ENCODE results near the gene TNRC6C. TPM values are rescaled to one million over a fixed set of nuclear protein-coding genes. Genes with fewer than 3 reads are reported as not detected.
A peak's percentile ranks its signal among the peaks of the same experiment; 100 is the strongest.

The TNRC6C gene
- total and polyA plus RNA-seq, 8 donors = 14.0 to 20.3 (median 16.6) TPM

GRCh38 chr17:78132767-78133178 is 174.3 kb downstream of the TNRC6C start:
- H3K27ac ChIP-seq = peak overlapping the region in 1 of 2 donors; percentile 93
- DNase-seq (no peak), ATAC-seq (no peak)
- TF ChIP-seq CTCF (IDR thresholded peaks at IDR 0.05) = no peak
- H3K27me3 ChIP-seq = peaks cover 0 to 12% of the 10 kb centered on the region in 2 donors
- H3K36me3 ChIP-seq = peaks cover 0 to 18% of the 10 kb centered on the region in 2 donors
- intact Hi-C loops (cut with DNase I) = no loop called here
- H3K9me3 ChIP-seq = no peaks in the 10 kb centered on the region
- H3K4me1 ChIP-seq = peaks cover 17 to 86% of the 10 kb centered on the region in 2 donors
- peak overlapping the region in 1 of 2 donors; percentile 58 for H3K4me3 ChIP-seq

GRCh38 chr17:78133179-78133951 is 174.9 kb downstream of the TNRC6C start:
- H3K9me3 ChIP-seq = no peaks in the 10 kb centered on the region
- no peak for TF ChIP-seq CTCF (IDR thresholded peaks at IDR 0.05)
- no peak overlapping the region for H3K27ac ChIP-seq
- ATAC-seq = no peak
- H3K4me1 ChIP-seq = peaks cover 17 to 90% of the 10 kb centered on the region in 2 donors
- DNase-seq = peak in 1 of 4 donors; percentile 75
- H3K27me3 ChIP-seq = peaks cover 0 to 12% of the 10 kb centered on the region in 2 donors
- peak overlapping the region in 1 of 2 donors; percentile 58 for H3K4me3 ChIP-seq
- intact Hi-C loops (cut with DNase I) = no loop called here
- peaks cover 0 to 18% of the 10 kb centered on the region in 2 donors for H3K36me3 ChIP-seq

- no peak overlapping the region for H3K27ac ChIP-seq
- peaks cover 0 to 18% of the 10 kb centered on the region in 2 donors for H3K36me3 ChIP-seq
- DNase-seq (peak in 2 of 4 donors; percentile 75 to 88), ATAC-seq (peak; percentile 19)
- H3K4me3 ChIP-seq = no peak overlapping the region
- intact Hi-C loops (cut with DNase I) = no loop called here
- peaks cover 12 to 90% of the 10 kb centered on the region in 2 donors for H3K4me1 ChIP-seq
- TF ChIP-seq CTCF (IDR thresholded peaks at IDR 0.05) = peak; percentile 37 to 66
- peaks cover 0 to 12% of the 10 kb centered on the region in 2 donors for H3K27me3 ChIP-seq
- H3K9me3 ChIP-seq = no peaks in the 10 kb centered on the region
Measured at GRCh38 chr17:78133971-78134898, 175.7 kb downstream of the TNRC6C start.

- Histone ChIP-seq H3K27ac (no peak overlapping the region), H3K4me1 (peaks cover 5 to 87% of the 10 kb centered on the region in 2 donors), H3K27me3 (peaks cover 0 to 12% of the 10 kb centered on the region in 2 donors), H3K36me3 (peaks cover 0 to 18% of the 10 kb centered on the region in 2 donors), H3K9me3 (no peaks in the 10 kb centered on the region), H3K4me3 (no peak overlapping the region)
- no peak for TF ChIP-seq CTCF (IDR thresholded peaks at IDR 0.05)
- ATAC-seq (no peak), DNase-seq (no peak)
- intact Hi-C loops (cut with DNase I) = no loop called here
Measured at GRCh38 chr17:78134899-78135385, 176.4 kb downstream of the TNRC6C start.
